SK-N-SH treated with all-trans-retinoic acid at 6 μM for 48 hours (cell line): ENCODE results near the gene BCR.

Experiments used
- ATAC-seq: fragments of 200-7000 bp; cut with Tn5 transposase; 3 replicates; pipeline ENCODE4 v1.9.1; 2020; ENCODE audit warnings: mild to moderate bottlenecking, moderate library complexity
- ARNTL ChIP-seq: fragments of 450-650 bp; formaldehyde crosslinking; IDR thresholded peaks from 2 replicates; pipeline ENCODE4 v1.5.0; 2020; ENCODE audit warnings: low read depth, mild to moderate bottlenecking, moderate library complexity, borderline replicate concordance
- BACH2 ChIP-seq: fragments of 250-450 bp; sonication (Bioruptor Pico); IDR thresholded peaks from 2 replicates; pipeline ENCODE4 v1.9.0; 2021; ENCODE audit warnings: mild to moderate bottlenecking, borderline replicate concordance
- CREB5 ChIP-seq: fragments of 250-450 bp; sonication (Bioruptor Pico); IDR thresholded peaks from 2 replicates; pipeline ENCODE4 v1.5.1; 2020; ENCODE audit warnings: low read depth, mild to moderate bottlenecking, moderate library complexity
- CSDC2 ChIP-seq: fragments of 250-450 bp; sonication (Bioruptor Pico); IDR thresholded peaks from 2 replicates; pipeline ENCODE4 v1.5.0; 2020; ENCODE audit warnings: mild to moderate bottlenecking, moderate library complexity
- ESRRG ChIP-seq: fragments of 250-450 bp; sonication (Bioruptor Pico); IDR thresholded peaks from 2 replicates; pipeline ENCODE4 v1.6.1; 2021; ENCODE audit warnings: mild to moderate bottlenecking
- GLIS3 ChIP-seq: fragments of 250-450 bp; sonication (Bioruptor Pico); IDR thresholded peaks from 2 replicates; pipeline ENCODE4 v1.5.0; 2020; ENCODE audit warnings: mild to moderate bottlenecking, moderate library complexity
- ISL1 ChIP-seq: fragments of 250-450 bp; sonication (Bioruptor Pico); IDR thresholded peaks from 2 replicates; pipeline ENCODE4 v2.1.2; 2022; ENCODE audit warnings: mild to moderate bottlenecking, moderate library complexity
- OSR1 ChIP-seq: fragments of 250-450 bp; sonication (Bioruptor Pico); IDR thresholded peaks from 2 replicates; pipeline ENCODE4 v1.8.0; 2022; ENCODE audit warnings: moderate library complexity, mild to moderate bottlenecking, inconsistent platforms
- POU6F1 ChIP-seq: fragments of 250-450 bp; sonication (Bioruptor Pico); IDR thresholded peaks from 2 replicates; pipeline ENCODE4 v1.8.0; 2021; ENCODE audit warnings: low read depth, mild to moderate bottlenecking, moderate library complexity, borderline replicate concordance
- PPARA ChIP-seq: fragments of 250-450 bp; sonication (Bioruptor Pico); IDR thresholded peaks from 2 replicates; pipeline ENCODE4 v1.5.0; 2020; ENCODE audit warnings: mild to moderate bottlenecking, borderline replicate concordance
- RARB ChIP-seq: fragments of 250-450 bp; sonication (Bioruptor Pico); IDR thresholded peaks from 2 replicates; pipeline ENCODE4 v1.8.0; 2021; ENCODE audit warnings: mild to moderate bottlenecking, moderate library complexity
- SNAI2 ChIP-seq: fragments of 250-450 bp; sonication (Bioruptor Pico); IDR thresholded peaks from 2 replicates; pipeline ENCODE4 v1.5.0; 2020; ENCODE audit warnings: mild to moderate bottlenecking, moderate library complexity
- TCF4 ChIP-seq: fragments of 250-450 bp; sonication (Bioruptor Pico); IDR thresholded peaks from 2 replicates; pipeline ENCODE4 v1.8.0; 2021; ENCODE audit warnings: mild to moderate bottlenecking, moderate library complexity, borderline replicate concordance
- TOX ChIP-seq: fragments of 250-450 bp; sonication (Bioruptor Pico); IDR thresholded peaks from 2 replicates; pipeline ENCODE4 v1.8.0; 2021; ENCODE audit warnings: mild to moderate bottlenecking, moderate library complexity, borderline replicate concordance
- ZC3H10 ChIP-seq: fragments of 250-450 bp; sonication (Bioruptor Pico); IDR thresholded peaks from 2 replicates; pipeline ENCODE4 v1.5.1; 2021; ENCODE audit warnings: mild to moderate bottlenecking, moderate library complexity
- ZFP3 ChIP-seq: fragments of 250-450 bp; sonication (Bioruptor Pico); IDR thresholded peaks from 2 replicates; pipeline ENCODE4 v1.5.0; 2020; ENCODE audit warnings: mild to moderate bottlenecking, moderate library complexity
- ZFP30 ChIP-seq: fragments of 450-650 bp; formaldehyde crosslinking; IDR thresholded peaks from 2 replicates; pipeline ENCODE4 v1.5.0; 2022; ENCODE audit warnings: mild to moderate bottlenecking, moderate library complexity
- ZNF565 ChIP-seq: fragments of 450-650 bp; formaldehyde crosslinking; conservative IDR thresholded peaks from 2 replicates; pipeline ENCODE4 v1.5.0; 2020; ENCODE audit warnings: low read depth, mild to moderate bottlenecking, moderate library complexity
- ZNF70 ChIP-seq: fragments of 450-650 bp; formaldehyde crosslinking; IDR thresholded peaks from 2 replicates; pipeline ENCODE4 v1.5.0; 2020; ENCODE audit warnings: mild to moderate bottlenecking, moderate library complexity
- ZNF8 ChIP-seq: fragments of 450-650 bp; formaldehyde crosslinking; IDR thresholded peaks from 2 replicates; pipeline ENCODE4 v1.5.0; 2020; ENCODE audit warnings: mild to moderate bottlenecking, moderate library complexity
- TF ChIP-seq, protein P1 (sequence below): fragments of 250-450 bp; sonication (Bioruptor Pico); IDR thresholded peaks from 2 replicates; pipeline ENCODE4 v1.8.0; 2020; ENCODE audit warnings: mild to moderate bottlenecking, moderate library complexity, borderline replicate concordance
- TF ChIP-seq, protein P2 (sequence below): fragments of 250-450 bp; sonication (Bioruptor Pico); IDR thresholded peaks from 2 replicates; pipeline ENCODE4 v1.5.1; 2021; ENCODE audit warnings: mild to moderate bottlenecking, moderate library complexity
- TF ChIP-seq, protein P3 (sequence below): fragments of 250-450 bp; sonication (Bioruptor Pico); IDR thresholded peaks from 2 replicates; pipeline ENCODE4 v1.5.0; 2020; ENCODE audit warnings: mild to moderate bottlenecking, moderate library complexity

Gene BCR

DNA sequence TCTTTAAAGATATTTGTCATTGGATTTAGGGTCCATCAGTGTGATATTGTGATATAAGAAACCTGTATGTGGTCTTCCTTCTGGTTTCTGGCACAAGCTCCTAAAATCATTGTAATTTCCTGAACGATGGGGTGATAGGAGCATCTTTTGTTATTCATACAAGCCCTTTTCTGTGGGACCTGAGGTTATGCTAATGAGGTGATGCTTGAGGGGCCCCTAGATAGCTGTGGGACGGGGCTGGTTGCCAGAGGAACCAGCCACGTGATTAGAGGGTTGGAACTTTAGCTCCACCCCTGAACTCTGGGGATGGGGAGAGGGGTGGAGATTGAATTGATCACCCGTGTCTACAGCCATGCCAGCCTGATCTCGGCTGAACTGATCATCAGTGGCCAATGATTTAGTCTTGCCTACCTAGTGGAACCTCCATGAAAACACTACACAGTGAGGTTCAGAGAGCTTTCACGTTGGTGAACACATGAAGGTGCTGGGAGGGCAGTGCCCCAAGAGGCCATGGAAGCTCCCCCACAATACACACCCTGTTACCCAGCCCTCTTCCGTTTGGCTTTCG, 62.8 kb downstream of the BCR start:
- ATAC-seq = no peak
- TF ChIP-seq ARNTL = no peak
- TF ChIP-seq ZFP30 (CRISPR knock-in tag) = no peak
- TF ChIP-seq GLIS3 (CRISPR knock-in tag) = no peak
- no peak for TF ChIP-seq TCF4
- no peak for TF ChIP-seq PPARA (CRISPR knock-in tag)
- no peak for TF ChIP-seq ZFP3
- no peak for TF ChIP-seq CSDC2 (CRISPR knock-in tag)
- TF ChIP-seq ZC3H10 (CRISPR knock-in tag) = no peak
- TF ChIP-seq ZNF70 (CRISPR knock-in tag) = no peak
- no peak for TF ChIP-seq ISL1 (CRISPR knock-in tag)
- TF ChIP-seq, protein P1, sequence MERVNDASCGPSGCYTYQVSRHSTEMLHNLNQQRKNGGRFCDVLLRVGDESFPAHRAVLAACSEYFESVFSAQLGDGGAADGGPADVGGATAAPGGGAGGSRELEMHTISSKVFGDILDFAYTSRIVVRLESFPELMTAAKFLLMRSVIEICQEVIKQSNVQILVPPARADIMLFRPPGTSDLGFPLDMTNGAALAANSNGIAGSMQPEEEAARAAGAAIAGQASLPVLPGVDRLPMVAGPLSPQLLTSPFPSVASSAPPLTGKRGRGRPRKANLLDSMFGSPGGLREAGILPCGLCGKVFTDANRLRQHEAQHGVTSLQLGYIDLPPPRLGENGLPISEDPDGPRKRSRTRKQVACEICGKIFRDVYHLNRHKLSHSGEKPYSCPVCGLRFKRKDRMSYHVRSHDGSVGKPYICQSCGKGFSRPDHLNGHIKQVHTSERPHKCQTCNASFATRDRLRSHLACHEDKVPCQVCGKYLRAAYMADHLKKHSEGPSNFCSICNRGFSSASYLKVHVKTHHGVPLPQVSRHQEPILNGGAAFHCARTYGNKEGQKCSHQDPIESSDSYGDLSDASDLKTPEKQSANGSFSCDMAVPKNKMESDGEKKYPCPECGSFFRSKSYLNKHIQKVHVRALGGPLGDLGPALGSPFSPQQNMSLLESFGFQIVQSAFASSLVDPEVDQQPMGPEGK = no peak
- TF ChIP-seq, protein P2, sequence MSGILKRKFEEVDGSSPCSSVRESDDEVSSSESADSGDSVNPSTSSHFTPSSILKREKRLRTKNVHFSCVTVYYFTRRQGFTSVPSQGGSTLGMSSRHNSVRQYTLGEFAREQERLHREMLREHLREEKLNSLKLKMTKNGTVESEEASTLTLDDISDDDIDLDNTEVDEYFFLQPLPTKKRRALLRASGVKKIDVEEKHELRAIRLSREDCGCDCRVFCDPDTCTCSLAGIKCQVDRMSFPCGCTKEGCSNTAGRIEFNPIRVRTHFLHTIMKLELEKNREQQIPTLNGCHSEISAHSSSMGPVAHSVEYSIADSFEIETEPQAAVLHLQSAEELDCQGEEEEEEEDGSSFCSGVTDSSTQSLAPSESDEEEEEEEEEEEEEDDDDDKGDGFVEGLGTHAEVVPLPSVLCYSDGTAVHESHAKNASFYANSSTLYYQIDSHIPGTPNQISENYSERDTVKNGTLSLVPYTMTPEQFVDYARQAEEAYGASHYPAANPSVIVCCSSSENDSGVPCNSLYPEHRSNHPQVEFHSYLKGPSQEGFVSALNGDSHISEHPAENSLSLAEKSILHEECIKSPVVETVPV (CRISPR knock-in tag) = no peak
- TF ChIP-seq OSR1 (CRISPR knock-in tag) = no peak
- TF ChIP-seq BACH2 = no peak

GRCh38 chr22:23243859-23244689, 63.8 kb downstream of the BCR start:
- TF ChIP-seq PPARA (CRISPR knock-in tag) (no peak), SNAI2 (CRISPR knock-in tag) (no peak), ZNF70 (CRISPR knock-in tag) (no peak), ARNTL (no peak), ISL1 (CRISPR knock-in tag) (no peak), TOX (CRISPR knock-in tag) (no peak), ZC3H10 (CRISPR knock-in tag) (no peak), TCF4 (no peak), ESRRG (CRISPR knock-in tag) (no peak), ZFP3 (no peak), ZNF8 (CRISPR knock-in tag) (no peak), RARB (CRISPR knock-in tag) (no peak), CSDC2 (CRISPR knock-in tag) (no peak)
- no peak for ATAC-seq

GRCh38 chr22:23244690-23245044, 64.4 kb downstream of the BCR start:
- no peak for ATAC-seq
- TF ChIP-seq ARNTL = no peak

DNA sequence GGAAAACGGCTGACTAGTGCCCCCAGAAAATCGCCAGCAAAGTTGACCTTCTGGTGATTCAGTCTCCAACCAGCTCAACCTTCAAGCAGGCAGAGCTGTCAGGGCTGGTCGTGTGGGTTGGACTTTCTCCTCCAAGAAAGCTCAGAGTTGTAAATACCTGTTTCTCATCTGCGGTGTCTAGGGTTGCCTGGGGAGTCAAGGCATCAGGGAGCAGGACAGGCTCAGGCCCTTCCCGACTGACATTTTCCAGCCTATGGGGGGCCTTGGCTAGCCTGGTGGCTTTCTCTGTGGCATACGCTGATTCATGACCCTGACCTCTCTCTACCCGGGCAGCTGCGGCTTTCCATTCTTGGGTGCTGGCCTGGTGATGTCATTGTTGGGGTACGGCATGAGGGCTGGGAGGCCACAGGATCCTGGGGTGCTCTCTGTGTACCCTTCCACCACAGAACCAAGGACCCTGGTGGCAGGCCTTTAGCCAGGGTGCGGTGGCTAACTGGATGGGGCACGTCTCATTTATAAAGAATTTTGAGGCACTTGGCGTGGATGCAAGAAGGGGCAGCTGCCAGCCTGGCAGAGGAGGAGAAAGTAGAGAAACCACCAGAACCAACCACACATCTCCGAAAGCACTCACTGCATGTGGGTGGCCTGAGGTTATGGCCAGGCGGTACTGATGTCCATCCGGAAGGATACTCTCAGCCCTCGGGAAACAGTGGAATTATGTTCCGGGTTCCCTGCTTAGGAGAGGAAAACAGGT, 64.9 kb downstream of the BCR start:
- ATAC-seq = no peak
- TF ChIP-seq CREB5 = no peak
- no peak for TF ChIP-seq ZNF8 (CRISPR knock-in tag)
- no peak for TF ChIP-seq TCF4
- no peak for TF ChIP-seq RARB (CRISPR knock-in tag)
- TF ChIP-seq, protein P3, sequence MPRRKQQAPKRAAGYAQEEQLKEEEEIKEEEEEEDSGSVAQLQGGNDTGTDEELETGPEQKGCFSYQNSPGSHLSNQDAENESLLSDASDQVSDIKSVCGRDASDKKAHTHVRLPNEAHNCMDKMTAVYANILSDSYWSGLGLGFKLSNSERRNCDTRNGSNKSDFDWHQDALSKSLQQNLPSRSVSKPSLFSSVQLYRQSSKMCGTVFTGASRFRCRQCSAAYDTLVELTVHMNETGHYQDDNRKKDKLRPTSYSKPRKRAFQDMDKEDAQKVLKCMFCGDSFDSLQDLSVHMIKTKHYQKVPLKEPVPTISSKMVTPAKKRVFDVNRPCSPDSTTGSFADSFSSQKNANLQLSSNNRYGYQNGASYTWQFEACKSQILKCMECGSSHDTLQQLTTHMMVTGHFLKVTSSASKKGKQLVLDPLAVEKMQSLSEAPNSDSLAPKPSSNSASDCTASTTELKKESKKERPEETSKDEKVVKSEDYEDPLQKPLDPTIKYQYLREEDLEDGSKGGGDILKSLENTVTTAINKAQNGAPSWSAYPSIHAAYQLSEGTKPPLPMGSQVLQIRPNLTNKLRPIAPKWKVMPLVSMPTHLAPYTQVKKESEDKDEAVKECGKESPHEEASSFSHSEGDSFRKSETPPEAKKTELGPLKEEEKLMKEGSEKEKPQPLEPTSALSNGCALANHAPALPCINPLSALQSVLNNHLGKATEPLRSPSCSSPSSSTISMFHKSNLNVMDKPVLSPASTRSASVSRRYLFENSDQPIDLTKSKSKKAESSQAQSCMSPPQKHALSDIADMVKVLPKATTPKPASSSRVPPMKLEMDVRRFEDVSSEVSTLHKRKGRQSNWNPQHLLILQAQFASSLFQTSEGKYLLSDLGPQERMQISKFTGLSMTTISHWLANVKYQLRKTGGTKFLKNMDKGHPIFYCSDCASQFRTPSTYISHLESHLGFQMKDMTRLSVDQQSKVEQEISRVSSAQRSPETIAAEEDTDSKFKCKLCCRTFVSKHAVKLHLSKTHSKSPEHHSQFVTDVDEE = no peak
- no peak for TF ChIP-seq TOX (CRISPR knock-in tag)
- no peak for TF ChIP-seq BACH2
- TF ChIP-seq PPARA (CRISPR knock-in tag) = no peak
- TF ChIP-seq SNAI2 (CRISPR knock-in tag) = no peak
- TF ChIP-seq POU6F1 (CRISPR knock-in tag) = no peak
- TF ChIP-seq CSDC2 (CRISPR knock-in tag) = no peak
- no peak for TF ChIP-seq ZC3H10 (CRISPR knock-in tag)
- TF ChIP-seq ZFP3 = no peak
- TF ChIP-seq ZNF565 (CRISPR knock-in tag) = no peak
- TF ChIP-seq ZFP30 (CRISPR knock-in tag) = no peak
- TF ChIP-seq, protein P1 = no peak
